Measurements from ENCODE around the gene COX6B1. TPM values are rescaled to one million over a fixed set of nuclear protein-coding genes. Genes with fewer than 3 reads are reported as not detected.

The COX6B1 gene
- total RNA-seq, 2 donors from 2014 or later = 258 to 386 TPM

GRCh38 chr19:35656700-35657099 lies 8.6 kb downstream of the COX6B1 start:
- DNase-seq (ENCODE audit: low spot score) = no peak
- Histone ChIP-seq H3K4me1 (ENCODE audit: control insufficient read depth in 1 of 2, low read depth in 2 of 2) (no peaks in the 10 kb centered on the region), H3K4me3 (no peak overlapping the region), H3K36me3 (peaks cover 48% of the 10 kb centered on the region), H3K27ac (no peak overlapping the region), H3K27me3 (replicated peaks; ENCODE audit: insufficient read depth) (no peaks in the 10 kb centered on the region), H3K9me3 (no peaks in the 10 kb centered on the region)
- TF ChIP-seq CTCF (IDR thresholded peaks at IDR 0.05) = no peak
- ATAC-seq (ENCODE audit: insufficient number of reproducible peaks, low FRiP score, low read depth) = no peak

- Histone ChIP-seq H3K27ac (no peak overlapping the region), H3K4me3 (no peak overlapping the region), H3K9me3 (no peaks in the 10 kb centered on the region), H3K27me3 (replicated peaks; ENCODE audit: insufficient read depth) (no peaks in the 10 kb centered on the region), H3K4me1 (ENCODE audit: control insufficient read depth in 1 of 2, low read depth in 2 of 2) (no peaks in the 10 kb centered on the region), H3K36me3 (peaks cover 44% of the 10 kb centered on the region)
- no peak for DNase-seq (ENCODE audit: low spot score)
- no peak for TF ChIP-seq CTCF (IDR thresholded peaks at IDR 0.05)
- no peak for ATAC-seq (ENCODE audit: insufficient number of reproducible peaks, low FRiP score, low read depth)
Observed at GRCh38 chr19:35657904-35658700, 10.0 kb downstream of the COX6B1 start.

GRCh38 chr19:35661995-35662340 lies 13.8 kb downstream of the COX6B1 start:
- Histone ChIP-seq H3K27me3 (replicated peaks; ENCODE audit: insufficient read depth) (no peaks in the 10 kb centered on the region), H3K36me3 (peaks cover 32% of the 10 kb centered on the region), H3K9me3 (no peaks in the 10 kb centered on the region), H3K27ac (no peak overlapping the region), H3K4me1 (ENCODE audit: control insufficient read depth in 1 of 2, low read depth in 2 of 2) (no peaks in the 10 kb centered on the region), H3K4me3 (no peak overlapping the region)
- DNase-seq (ENCODE audit: low spot score) (no peak), ATAC-seq (ENCODE audit: insufficient number of reproducible peaks, low FRiP score, low read depth) (no peak)
- no peak for TF ChIP-seq CTCF (IDR thresholded peaks at IDR 0.05)

- DNase-seq (ENCODE audit: low spot score) (no peak), ATAC-seq (ENCODE audit: insufficient number of reproducible peaks, low FRiP score, low read depth) (no peak)
- Histone ChIP-seq H3K4me3 (no peak overlapping the region), H3K27ac (no peak overlapping the region), H3K9me3 (no peaks in the 10 kb centered on the region), H3K27me3 (replicated peaks; ENCODE audit: insufficient read depth) (no peaks in the 10 kb centered on the region), H3K4me1 (ENCODE audit: control insufficient read depth in 1 of 2, low read depth in 2 of 2) (no peaks in the 10 kb centered on the region), H3K36me3 (peaks cover 22% of the 10 kb centered on the region)
- TF ChIP-seq CTCF (IDR thresholded peaks at IDR 0.05) = no peak
Observed at GRCh38 chr19:35663981-35664380, 15.9 kb downstream of the COX6B1 start.

GRCh38 chr19:35665157-35665556 lies 17.0 kb downstream of the COX6B1 start:
- H3K4me1 ChIP-seq (ENCODE audit: control insufficient read depth in 1 of 2, low read depth in 2 of 2) = no peaks in the 10 kb centered on the region
- H3K9me3 ChIP-seq = no peaks in the 10 kb centered on the region
- no peaks in the 10 kb centered on the region for H3K27me3 ChIP-seq (replicated peaks; ENCODE audit: insufficient read depth)
- H3K27ac ChIP-seq = no peak overlapping the region
- DNase-seq (ENCODE audit: low spot score) = no peak
- no peak for ATAC-seq (ENCODE audit: insufficient number of reproducible peaks, low FRiP score, low read depth)
- no peak overlapping the region for H3K4me3 ChIP-seq
- H3K36me3 ChIP-seq = peaks cover 17% of the 10 kb centered on the region
- TF ChIP-seq CTCF (IDR thresholded peaks at IDR 0.05) = no peak
